Retinal pigment epithelial cell (primary cell): ENCODE data around the gene INSYN1.

Experiments used
- DNase-seq: peaks from one replicate; pipeline ENCODE4 v3.0.0-alpha.2; 2010; ENCODE audit warnings: low read depth
- H3K4me3 ChIP-seq: 2 replicates; pipeline ENCODE4 v1.5.1; 2011; ENCODE audit warnings: mild to moderate bottlenecking, low read length, control low read depth, moderate library complexity
- CTCF ChIP-seq: conservative IDR thresholded peaks from 2 replicates; pipeline ENCODE4 v1.5.1; 2011; ENCODE audit warnings: low read depth, low read length, control low read depth, inconsistent platforms

Gene INSYN1

GRCh38 chr15:73784291-73784690, 31.1 kb upstream of the INSYN1 start:
- no peak for TF ChIP-seq CTCF
- no peak overlapping the region for H3K4me3 ChIP-seq
- DNase-seq, result no peak

- no peak overlapping the region for H3K4me3 ChIP-seq
- TF ChIP-seq CTCF, result no peak
- no peak for DNase-seq
Measured at GRCh38 chr15:73782344-73782959, 29.3 kb upstream of the INSYN1 start.

GRCh38 chr15:73781038-73781925, 28.1 kb upstream of the INSYN1 start:
- H3K4me3 ChIP-seq, result no peak overlapping the region
- no peak for DNase-seq
- peak; percentile 58 for TF ChIP-seq CTCF

GRCh38 chr15:73779974-73780373, 26.8 kb upstream of the INSYN1 start:
- DNase-seq, result no peak
- no peak overlapping the region for H3K4me3 ChIP-seq
- no peak for TF ChIP-seq CTCF

- DNase-seq, result no peak
- no peak for TF ChIP-seq CTCF
- no peak overlapping the region for H3K4me3 ChIP-seq
Measured at GRCh38 chr15:73777741-73778140, 24.6 kb upstream of the INSYN1 start.

GRCh38 chr15:73773428-73773827, 20.3 kb upstream of the INSYN1 start:
- H3K4me3 ChIP-seq, result no peak overlapping the region
- no peak for DNase-seq
- TF ChIP-seq CTCF, result no peak
